Activated CD8-positive, alpha-beta memory T cell treated with anti-CD3 and anti-CD28 coated beads, Interleukin-2, amount 50 U/mL, for 24 hours (primary cell): ENCODE data around the gene NKTR.

Source experiments
- DNase-seq: peaks from one replicate; pipeline ENCODE4 v3.0.0-alpha.2; 2020; ENCODE audit errors: extremely low read depth

The NKTR gene

DNA sequence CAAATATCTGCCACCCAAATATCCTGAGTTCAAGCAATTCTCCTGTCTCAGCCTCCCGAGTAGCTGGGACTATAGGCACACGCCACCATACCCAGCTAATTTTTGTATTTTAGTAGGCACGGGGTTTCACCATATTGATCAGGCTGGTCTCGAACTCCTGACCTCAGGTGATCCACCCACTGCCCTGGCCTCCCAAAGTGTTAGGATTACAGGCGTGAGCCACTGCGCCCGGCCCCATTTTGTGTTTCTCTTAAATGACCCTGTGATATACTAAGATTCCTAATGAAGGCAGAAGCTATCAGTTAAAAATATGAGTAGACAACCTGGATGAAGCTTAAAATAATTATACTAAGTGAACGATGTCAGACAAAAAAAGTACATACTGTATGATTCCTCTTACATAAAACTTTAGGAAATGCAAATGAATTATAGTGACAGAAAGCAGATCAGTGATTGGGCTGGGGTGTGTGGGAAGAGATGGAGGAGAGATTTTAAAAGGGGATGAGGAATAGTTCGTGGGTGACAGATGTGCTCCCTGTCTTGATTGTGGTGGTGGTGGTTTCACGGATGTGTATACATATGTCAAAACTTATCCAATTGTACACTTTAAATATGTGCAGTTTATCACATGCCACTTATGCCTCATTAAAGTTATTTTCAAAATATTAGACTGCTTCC, 81.0 kb downstream of the NKTR start:
- no peak for DNase-seq

DNA sequence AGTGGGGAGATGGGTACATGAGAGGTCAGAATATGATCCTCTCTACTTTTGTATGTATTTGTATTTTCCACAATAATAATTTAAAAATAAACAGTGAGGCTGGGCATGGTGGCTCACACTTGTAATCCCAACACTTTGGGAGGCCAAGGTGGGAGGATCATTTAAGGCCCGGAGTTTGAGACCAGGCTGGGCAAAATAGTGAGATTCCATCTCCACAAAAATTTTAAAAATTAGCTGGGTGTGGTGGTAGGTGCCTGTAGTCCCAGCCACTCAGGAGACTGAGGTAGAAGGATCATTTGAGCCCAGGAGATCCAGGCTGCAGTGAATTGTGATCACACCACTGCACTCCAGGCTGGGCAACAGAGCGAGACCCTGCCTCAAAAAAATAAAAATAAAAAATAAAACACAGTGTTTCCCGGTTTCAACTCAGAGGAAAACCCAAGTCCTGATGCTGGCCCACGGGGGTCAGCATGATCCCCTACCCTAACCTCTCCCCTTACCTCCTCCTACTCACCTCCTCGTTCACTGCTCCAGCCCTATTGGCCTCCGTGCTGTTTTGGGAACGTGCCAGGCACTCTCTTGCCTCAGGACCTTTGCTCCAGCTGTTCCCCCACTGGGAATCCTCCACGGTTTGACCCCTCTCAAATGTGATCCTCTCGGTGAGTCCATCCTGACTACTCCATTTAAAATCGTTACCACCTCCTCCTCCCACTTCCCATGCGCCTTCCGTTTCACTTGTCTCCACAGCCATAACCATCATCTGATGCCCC, 82.0 kb downstream of the NKTR start:
- DNase-seq, result no peak

DNA sequence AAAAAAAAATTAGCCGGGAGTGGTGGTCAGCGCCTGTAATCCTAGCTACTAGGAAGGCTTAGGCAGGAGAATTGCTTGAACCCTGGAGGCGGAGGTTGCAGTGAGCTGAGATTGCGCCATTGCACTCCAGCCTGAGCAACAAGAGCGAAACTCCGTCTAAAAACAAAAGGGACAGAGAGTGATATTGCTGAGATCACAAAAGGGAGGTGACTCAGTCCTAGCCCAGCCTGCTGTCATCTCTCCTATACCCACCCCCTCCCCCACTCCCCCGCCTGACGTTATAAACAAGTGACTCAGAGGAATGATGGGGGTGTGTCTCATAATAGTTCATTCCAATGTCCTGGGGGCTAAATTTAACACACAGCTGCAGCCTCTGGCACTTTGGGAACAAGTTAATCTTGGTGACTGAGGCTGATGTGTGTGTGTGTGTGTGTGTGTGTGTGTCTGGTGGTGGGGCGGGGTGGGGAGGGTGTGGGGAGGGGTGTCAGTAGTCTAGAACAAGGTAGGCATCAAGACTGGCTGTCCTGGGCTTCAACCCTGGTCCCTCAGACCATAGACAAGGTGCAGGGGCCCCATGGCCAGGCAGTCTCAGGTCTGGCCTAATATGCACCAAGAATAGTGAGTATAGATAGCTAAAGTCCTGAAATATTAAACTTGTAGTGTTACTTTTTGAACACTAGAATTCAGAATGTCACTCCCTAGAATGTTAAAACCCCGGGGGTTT, 83.6 kb downstream of the NKTR start:
- DNase-seq, result peak; percentile 15

DNA sequence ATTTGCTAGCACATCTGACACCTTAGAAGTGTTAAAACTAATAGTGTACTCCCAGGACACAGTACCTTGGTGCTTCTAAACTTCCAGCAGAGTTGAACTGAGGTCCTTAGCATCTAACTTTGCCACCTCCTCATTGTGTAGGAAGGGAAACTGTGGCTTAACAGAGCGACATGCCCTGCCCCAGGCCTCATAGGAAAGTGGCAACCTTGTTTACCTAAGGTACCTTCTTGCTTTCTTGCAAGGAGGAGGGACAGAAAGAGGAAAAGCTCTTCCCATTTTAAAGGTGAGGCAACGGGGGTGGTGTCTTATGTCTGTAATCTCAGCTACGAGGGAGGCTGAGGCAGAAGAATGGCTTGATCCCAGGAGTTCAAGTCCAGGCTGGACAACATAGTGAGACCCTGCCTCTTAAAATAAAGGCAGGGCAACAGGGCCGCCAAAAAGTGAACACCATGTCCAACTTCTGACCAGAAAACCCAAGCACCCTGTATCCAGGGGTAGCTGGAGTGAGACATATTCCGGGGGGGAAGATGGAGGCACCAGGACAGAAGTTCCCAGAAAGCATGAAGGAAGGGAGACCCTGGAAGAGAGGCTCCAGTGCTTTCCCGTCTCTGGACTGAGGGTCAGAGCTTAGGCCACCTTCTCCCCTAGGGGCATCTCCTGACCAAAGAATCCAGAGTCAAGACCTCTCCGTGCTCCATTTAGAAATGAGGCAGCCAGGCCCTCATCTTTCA, 84.3 kb downstream of the NKTR start:
- no peak for DNase-seq

DNA sequence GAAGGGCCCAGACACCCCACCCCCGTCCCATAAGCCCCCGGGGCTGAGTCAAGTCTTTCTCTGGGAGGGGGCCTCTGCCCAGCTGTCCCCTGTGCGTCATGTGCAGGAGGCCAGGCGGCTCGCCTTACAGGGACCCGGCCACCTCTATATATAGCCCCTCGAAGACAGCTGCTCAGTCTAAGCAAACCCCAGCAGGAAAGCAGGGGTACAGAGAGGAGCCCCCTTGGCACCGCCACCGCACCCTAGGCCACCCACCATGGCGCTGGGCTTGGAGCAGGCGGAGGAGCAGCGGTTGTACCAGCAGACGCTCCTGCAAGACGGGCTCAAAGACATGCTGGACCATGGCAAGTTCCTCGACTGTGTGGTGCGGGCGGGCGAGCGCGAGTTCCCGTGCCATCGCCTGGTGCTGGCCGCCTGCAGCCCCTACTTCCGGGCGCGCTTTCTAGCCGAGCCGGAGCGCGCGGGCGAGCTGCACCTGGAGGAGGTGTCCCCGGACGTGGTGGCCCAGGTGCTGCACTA, 84.9 kb downstream of the NKTR start, which contains the start of gene KLHL40:
KLHL40 (plus strand) TSS at position 175 of the 519 bp plus-strand sequence; CDS start at position 257, 82 bp downstream.
- DNase-seq, result no peak

DNA sequence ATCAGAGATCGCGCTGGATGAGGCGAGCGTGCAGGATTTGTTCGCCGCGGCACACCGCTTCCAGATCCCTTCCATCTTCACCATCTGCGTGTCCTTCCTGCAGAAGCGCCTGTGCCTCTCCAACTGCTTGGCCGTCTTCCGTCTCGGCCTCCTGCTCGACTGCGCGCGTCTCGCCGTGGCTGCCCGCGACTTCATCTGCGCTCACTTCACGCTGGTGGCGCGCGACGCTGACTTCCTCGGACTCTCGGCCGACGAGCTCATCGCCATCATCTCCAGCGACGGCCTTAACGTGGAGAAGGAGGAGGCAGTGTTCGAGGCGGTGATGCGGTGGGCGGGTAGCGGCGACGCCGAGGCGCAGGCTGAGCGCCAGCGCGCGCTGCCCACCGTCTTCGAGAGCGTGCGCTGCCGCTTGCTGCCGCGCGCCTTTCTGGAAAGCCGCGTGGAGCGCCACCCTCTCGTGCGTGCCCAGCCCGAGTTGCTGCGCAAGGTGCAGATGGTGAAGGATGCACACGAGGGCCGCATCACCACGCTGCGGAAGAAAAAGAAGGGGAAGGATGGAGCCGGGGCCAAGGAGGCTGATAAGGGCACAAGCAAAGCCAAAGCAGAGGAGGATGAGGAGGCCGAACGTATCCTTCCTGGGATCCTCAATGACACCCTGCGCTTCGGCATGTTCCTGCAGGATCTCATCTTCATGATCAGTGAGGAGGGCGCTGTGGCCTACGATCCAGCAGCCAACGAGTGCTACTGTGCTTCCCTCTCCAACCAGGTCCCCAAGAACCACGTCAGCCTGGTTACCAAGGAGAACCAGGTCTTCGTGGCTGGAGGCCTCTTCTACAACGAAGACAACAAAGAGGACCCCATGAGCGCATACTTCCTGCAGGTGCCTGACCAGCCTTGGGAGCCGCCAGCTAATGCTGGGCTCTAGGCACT, 85.7 kb downstream of the NKTR start:
- no peak for DNase-seq

DNA sequence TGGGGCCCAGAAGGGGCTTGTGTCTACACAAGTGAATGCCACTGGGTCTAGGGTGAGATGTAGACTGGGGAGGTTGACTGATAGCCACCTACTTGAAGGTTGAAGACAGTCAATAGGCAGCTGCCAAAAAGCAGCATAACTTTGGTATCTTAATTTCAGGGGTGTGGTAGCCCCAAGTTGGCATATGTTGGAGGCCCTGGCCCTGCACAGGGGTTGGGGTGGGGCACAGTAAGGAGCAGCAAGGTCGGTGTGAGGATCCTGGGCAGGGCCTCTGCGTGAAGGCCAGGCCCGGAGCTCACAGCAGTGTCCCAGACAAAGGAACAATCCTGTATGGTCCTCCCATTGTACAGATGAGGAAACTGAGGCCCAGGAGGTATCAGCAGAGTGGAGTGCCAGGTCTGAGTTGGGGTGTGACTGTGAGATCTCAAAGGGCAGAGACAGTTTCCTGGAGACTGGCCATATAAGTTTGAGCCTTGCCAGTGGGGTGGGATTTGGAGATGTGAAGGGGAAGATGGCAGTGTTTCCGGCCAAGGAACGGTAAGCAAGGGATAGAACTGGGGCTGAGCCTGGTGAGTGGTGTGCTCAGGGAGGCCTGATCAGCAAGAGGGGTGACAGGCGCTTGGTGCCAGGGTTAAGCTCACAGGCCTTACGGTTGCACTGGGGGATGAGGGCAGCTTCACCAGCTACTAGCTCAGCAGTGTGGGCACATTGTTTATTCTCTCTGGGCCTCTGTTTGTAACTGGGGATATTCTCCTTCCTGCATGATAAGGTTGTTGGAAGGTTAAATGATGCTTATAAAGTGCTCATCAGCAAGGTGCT, 86.6 kb downstream of the NKTR start:
- no peak for DNase-seq

DNA sequence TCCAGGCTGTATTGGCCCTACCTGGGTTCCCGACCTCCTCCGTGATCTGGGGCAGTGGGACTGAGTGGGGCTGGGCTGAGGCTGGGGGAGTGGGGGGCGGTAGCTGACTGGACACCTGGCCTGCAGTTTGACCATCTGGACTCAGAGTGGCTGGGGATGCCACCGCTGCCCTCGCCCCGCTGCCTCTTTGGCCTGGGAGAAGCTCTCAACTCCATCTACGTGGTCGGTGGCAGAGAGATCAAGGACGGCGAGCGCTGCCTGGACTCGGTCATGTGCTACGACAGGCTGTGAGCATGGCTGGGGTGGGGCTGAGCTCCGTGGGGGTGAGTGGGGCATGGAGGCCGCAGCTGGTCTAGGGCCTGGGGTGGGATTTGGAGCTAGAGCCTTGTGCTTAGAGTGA, 87.5 kb downstream of the NKTR start:
- no peak for DNase-seq

DNA sequence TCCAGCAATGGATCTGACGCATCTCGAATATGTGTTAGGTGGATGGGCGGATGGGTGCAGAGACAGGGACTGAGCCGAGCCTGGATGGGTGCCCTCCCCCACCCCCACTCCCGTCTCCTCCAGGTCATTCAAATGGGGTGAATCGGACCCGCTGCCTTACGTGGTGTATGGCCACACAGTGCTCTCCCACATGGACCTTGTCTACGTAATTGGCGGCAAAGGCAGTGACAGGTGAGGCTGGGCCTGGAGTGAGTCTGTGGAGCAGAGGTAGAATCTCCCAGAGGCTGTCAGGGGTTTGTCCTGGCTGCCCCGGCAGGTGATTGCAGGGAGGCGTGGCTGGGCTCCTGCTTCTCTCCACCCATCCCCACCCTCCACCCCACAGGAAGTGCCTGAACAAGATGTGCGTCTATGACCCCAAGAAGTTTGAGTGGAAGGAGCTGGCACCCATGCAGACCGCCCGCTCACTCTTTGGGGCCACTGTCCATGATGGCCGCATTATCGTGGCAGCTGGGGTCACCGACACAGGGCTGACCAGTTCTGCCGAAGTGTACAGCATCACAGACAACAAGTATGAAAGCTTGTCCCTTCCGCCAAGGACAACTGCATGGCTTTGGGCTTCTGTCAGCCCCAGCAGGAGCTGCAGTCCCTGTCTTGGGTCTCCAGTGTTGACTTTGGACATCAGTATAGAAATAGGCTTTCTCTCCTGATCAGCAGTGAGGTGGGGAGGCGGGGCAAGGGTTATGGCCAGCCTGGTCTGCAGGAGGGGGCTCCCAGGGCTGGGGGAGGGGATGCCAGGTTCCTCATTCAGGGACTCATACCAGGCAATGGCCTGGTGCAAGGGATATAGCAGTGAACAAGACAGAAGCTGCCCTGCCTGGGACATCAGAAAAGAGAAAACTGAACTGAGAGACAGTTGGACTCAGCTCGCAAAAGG, 88.3 kb downstream of the NKTR start:
- DNase-seq, result no peak

DNA sequence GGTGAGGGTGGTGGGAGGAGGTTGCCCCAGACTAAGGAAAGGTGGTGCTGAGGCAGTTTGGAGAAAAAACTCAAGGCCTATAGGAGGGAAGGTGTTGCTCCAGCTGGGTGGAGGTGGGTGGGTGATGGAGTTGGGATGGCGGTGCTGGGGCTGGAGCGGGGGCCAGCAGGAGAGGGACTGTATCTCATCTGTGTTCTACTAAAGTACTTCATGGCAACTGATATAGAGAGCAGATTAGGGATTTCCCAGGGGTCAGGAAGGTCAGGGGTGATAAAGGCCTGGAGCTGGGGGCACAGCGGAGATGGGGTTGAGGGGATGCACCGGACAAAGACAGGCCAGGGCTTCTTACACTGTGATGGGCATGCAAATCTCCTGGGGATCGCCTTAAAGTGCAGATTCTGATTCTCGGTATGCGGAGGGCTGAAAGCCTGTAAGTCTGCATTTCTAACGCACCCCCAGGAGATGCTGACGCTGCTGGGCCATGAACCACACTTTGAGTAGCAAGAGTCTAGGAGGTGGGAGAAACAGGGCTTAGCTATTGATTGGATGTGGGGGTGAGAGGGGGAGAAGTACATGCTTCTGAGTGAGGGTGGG, 89.0 kb downstream of the NKTR start:
- no peak for DNase-seq

DNA sequence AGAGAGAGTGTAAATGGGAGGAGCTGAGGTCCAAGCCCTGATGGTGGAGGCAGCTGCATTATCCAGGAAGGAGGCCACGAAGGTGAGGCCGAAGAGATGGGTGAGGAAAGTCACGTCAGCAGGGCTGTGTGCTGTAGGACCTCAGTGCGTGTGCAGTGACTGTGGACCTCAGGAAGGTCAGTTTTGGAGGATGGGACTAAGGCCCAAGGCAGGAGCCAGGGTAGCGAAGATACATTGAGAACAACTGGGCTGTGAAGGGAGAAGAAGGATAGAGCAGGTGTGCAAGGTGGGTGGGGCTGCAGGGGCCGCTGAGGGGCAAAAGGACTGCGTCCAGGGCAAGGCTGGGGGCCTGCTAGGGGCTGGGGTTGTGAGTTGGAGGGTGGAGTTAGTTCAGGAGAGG, 89.7 kb downstream of the NKTR start:
- no peak for DNase-seq

DNA sequence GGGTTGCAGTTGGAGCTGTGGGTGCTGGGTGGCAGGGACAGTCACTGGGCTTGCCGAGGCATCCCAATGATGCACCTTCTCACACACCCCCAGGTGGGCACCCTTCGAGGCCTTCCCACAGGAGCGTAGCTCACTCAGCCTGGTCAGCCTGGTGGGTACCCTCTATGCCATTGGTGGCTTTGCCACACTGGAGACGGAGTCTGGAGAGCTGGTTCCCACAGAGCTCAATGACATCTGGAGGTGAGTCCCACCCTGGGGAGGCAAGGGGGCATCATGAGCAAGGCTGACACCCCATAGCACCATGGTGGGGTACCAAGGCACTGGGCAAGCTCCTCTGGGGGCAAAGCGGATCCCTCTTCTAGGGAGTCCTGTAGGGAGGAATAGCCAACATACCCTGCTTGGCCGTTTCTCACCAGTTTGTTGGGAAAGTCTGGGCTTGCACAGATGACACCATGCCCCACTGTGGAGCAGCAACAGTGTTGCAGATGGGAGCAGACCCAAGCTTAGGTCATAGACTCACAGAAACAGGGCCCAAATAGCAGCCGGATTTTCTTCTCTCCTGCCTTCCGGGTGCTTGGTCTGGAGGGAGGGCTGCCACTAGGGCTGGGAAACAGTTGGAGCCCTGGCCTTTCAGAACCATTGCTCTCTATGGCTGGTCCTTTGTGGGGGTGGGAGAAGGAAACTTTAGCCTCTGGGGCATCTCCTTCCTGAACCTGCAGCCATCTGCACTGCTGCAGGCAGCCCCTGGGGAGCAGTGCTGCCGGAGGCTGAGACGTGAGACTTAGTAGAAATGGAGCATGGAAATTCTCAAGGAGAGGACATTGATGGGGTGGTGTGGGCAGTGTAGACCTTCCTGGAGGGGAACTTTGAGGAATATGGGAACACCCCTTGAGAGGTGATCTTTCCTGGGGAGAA, 90.5 kb downstream of the NKTR start:
- no peak for DNase-seq

DNA sequence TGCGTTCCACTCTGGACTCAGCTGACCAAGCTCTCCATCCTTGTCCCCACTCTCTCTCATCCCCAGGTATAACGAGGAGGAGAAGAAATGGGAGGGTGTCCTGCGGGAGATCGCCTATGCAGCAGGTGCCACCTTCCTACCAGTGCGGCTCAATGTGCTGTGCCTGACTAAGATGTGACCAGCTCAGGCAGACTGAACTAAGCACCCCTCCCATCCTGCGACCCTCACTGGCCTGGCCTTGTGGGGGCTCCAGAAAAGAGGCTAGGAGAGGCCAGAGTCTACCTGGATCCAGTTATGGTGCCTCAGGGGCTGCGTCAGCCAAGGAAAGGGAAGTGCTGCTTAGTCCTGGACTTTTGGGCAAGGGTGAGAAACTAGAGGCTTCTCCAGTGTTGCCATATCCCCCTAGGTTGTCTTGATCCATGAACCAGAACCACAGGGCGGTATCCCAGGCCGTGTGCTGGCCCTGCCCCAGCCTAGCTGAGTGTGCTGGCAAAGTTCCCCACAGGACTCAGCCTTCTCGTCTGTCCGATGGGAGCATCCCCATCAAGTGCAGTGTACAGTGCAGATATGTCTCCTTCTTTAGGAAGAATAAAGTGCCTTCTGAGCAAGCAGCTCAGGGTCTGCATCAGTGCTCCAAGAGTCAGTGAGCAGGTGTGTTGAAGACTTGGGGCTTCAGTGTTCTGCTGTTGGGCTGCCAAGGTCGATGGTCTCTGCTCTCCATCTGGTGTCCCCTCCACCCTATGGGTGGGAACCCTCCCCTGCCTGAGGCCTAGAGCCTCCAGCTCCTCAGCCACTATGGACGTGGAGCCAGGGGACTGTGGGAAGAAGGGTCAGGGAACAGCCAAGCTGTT, 91.6 kb downstream of the NKTR start:
- no peak for DNase-seq

DNA sequence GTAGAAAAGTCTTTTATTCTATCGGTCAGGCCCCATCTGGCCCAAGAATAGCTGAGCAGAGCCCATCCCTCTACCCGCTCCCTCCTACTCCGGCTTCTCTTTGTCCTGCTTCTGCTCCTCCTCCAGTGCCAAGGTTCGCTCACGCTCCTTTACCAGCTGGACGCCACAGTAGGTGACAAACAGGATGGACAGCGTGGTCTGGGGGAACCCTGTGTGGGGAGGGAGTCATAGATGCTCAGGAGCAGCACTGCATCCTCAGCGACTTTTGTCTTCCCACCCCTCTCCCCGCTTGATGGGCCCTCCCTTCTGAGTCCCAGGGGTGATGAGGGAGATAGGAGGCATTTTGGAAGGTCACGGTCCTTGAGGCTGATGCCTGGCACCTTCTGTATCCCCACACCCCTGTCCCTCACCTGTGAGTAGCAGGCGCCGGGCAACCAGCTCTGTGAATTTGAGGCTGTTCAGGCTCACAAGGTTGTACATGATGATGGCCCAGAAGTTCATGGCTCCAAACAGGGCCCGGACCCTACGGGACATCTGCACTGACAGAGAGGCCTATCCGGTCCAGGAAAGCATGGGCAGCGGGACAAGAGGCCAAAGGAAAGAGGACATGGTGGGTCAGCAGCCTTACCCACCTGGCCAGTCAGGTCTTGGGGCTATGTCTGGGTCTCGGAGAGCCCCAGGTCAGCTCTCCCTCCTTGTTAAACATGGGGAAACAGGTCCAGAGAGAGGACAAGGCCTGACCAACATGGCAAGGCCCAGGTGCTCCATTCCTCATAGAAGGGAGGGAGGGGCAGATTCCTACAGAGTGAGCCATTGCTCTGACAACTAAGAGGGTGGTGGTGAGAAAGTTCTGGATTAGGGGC, 92.4 kb downstream of the NKTR start:
- no peak for DNase-seq

DNA sequence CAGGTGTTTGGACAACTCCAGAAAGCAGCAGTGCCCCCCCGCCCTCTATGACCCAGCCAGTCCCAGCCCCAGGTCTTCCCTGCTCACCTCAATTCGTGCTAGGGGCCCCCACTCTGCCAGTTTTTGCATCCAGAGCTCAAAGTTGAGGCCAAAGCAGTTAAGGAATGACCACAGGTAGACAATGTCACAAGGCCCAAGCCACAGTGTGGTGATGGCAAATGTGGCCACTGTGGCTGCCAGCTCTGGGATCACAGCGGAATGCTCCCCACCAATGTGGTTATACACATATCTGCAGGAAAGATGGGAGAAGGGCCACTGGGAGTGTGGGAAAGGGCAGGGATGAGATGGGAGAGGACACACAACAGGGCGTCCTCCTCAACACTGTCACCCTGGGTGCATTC, 93.0 kb downstream of the NKTR start:
- no peak for DNase-seq
